ENCODE measurements around the gene CFAP54.

DNA sequence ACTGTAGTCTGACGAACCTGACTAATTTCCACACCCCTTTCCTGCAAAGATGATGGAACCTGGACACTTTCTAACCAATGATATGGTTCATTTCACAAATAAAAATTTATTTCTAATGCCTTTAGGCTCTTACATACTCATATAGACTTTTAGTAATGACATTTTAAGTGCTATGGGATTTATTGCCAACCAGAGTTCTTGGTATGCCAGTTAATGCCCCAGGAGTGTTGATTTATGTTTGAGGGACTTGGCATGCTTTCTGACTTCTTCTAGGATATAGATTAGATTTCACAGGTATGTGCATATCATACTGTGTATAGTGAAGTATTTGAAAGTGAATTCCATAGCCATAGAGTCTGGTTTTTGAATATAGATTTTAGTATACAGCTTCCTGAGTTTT is 159.5 kb downstream of the CFAP54 start:
- TF ChIP-seq, protein P1, sequence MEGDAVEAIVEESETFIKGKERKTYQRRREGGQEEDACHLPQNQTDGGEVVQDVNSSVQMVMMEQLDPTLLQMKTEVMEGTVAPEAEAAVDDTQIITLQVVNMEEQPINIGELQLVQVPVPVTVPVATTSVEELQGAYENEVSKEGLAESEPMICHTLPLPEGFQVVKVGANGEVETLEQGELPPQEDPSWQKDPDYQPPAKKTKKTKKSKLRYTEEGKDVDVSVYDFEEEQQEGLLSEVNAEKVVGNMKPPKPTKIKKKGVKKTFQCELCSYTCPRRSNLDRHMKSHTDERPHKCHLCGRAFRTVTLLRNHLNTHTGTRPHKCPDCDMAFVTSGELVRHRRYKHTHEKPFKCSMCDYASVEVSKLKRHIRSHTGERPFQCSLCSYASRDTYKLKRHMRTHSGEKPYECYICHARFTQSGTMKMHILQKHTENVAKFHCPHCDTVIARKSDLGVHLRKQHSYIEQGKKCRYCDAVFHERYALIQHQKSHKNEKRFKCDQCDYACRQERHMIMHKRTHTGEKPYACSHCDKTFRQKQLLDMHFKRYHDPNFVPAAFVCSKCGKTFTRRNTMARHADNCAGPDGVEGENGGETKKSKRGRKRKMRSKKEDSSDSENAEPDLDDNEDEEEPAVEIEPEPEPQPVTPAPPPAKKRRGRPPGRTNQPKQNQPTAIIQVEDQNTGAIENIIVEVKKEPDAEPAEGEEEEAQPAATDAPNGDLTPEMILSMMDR (IDR thresholded peaks at IDR 0.05; ENCODE audit: extremely low read depth in 1 of 2, insufficient read depth in 1 of 2, low read depth in 1 of 2, low read length in 2 of 2) = no peak
- TF ChIP-seq GATA2 (IDR thresholded peaks at IDR 0.05; ENCODE audit: insufficient read depth, insufficient read length, low read depth, low read length) = no peak
- no peak for TF ChIP-seq POLR2A (IDR thresholded peaks at IDR 0.05; ENCODE audit: low read depth, low read length)

All from endothelial cell of umbilical vein (primary cell).